Activated T-cell treated with anti-CD3 and anti-CD28 coated beads, Interleukin-2, amount 50 U/mL, for 4 hours (primary cell): ENCODE data around the gene ZNF503. TPM values are rescaled to one million over a fixed set of nuclear protein-coding genes. Genes with fewer than 3 reads are reported as not detected.

Experiments
- ATAC-seq, 2 donors: fragments of 200-7000 bp; cut with Tn5 transposase; one replicate each; pipeline ENCODE4 v1.10.0; 2021
- DNase-seq: peaks from one replicate; pipeline ENCODE4 v3.0.0-alpha.2; 2020
- H3K27me3 Mint-ChIP-seq: one replicate; pipeline ENCODE4 v1.8.0; 2021; ENCODE audit warnings: low read depth, mixed read lengths
- H3K36me3 Mint-ChIP-seq: one replicate; pipeline ENCODE4 v1.8.0; 2022; ENCODE audit warnings: mixed read lengths; ENCODE audit not compliant: insufficient read depth
- H3K4me1 Mint-ChIP-seq: one replicate; pipeline ENCODE4 v1.8.0; 2021; ENCODE audit warnings: low read depth, mixed read lengths
- H3K4me3 Mint-ChIP-seq: one replicate; pipeline ENCODE4 v1.8.0; 2021; ENCODE audit warnings: mild to moderate bottlenecking, moderate library complexity, mixed read lengths
- H3K9me3 Mint-ChIP-seq: one replicate; pipeline ENCODE4 v1.8.0; 2021; ENCODE audit warnings: mixed read lengths
- total RNA-seq, 3 donors: library from RNA; stranded (reverse); gene quantifications; one replicate each; pipeline ENCODE4 v1.2.1, GENCODE V29; 2021

Gene ZNF503
- total RNA-seq, 3 donors from 2014 or later: 0.16 to 0.30 (median 0.27) TPM

- Mint-ChIP-seq H3K4me1 (peaks cover 43% of the 10 kb centered on the region), H3K4me3 (no peak overlapping the region), H3K27me3 (peaks cover 71% of the 10 kb centered on the region), H3K36me3 (no peaks in the 10 kb centered on the region), H3K9me3 (no peaks in the 10 kb centered on the region)
- DNase-seq: no peak
- no peak for ATAC-seq
These were observed 4.3 kb upstream of the ZNF503 start for GRCh38 chr10:75405598-75406461.

- H3K27me3 Mint-ChIP-seq: peaks cover 71% of the 10 kb centered on the region
- peaks cover 48% of the 10 kb centered on the region for H3K4me1 Mint-ChIP-seq
- no peak overlapping the region for H3K4me3 Mint-ChIP-seq
- ATAC-seq (no peak), DNase-seq (no peak)
- no peaks in the 10 kb centered on the region for H3K9me3 Mint-ChIP-seq
- no peaks in the 10 kb centered on the region for H3K36me3 Mint-ChIP-seq
These were observed 3.4 kb upstream of the ZNF503 start for GRCh38 chr10:75404815-75405597.

- Mint-ChIP-seq H3K4me1 (peaks cover 44% of the 10 kb centered on the region), H3K36me3 (no peaks in the 10 kb centered on the region)
These were observed 2.6 kb upstream of the ZNF503 start for GRCh38 chr10:75403939-75404814.

GRCh38 chr10:75403144-75403938 is 1.8 kb upstream of the ZNF503 start:
- H3K4me1 Mint-ChIP-seq: peaks cover 40% of the 10 kb centered on the region
- no peaks in the 10 kb centered on the region for H3K9me3 Mint-ChIP-seq
- peaks cover 67% of the 10 kb centered on the region for H3K27me3 Mint-ChIP-seq
- peak overlapping the region; percentile 80 for H3K4me3 Mint-ChIP-seq
- no peak for ATAC-seq
- DNase-seq: no peak
- H3K36me3 Mint-ChIP-seq: no peaks in the 10 kb centered on the region

More at GRCh38 chr10:75403939-75404814, 2.6 kb upstream of the ZNF503 start:
- DNase-seq: no peak
- H3K9me3 Mint-ChIP-seq: no peaks in the 10 kb centered on the region
- no peak for ATAC-seq
- H3K27me3 Mint-ChIP-seq: peaks cover 68% of the 10 kb centered on the region
- peak overlapping the region; percentile 24 for H3K4me3 Mint-ChIP-seq

- Mint-ChIP-seq H3K4me1 (peaks cover 36% of the 10 kb centered on the region), H3K4me3 (peak overlapping the region; percentile 80), H3K9me3 (no peaks in the 10 kb centered on the region), H3K27me3 (peaks cover 70% of the 10 kb centered on the region), H3K36me3 (no peaks in the 10 kb centered on the region)
- DNase-seq (no peak), ATAC-seq (peak in 1 of 2 donors; percentile 19)
These were observed 1.1 kb upstream of the ZNF503 start for GRCh38 chr10:75402486-75403143.

- Mint-ChIP-seq H3K36me3 (no peaks in the 10 kb centered on the region), H3K4me3 (peak overlapping the region; percentile 77), H3K9me3 (no peaks in the 10 kb centered on the region), H3K4me1 (peaks cover 29% of the 10 kb centered on the region), H3K27me3 (peaks cover 61% of the 10 kb centered on the region)
- ATAC-seq: peak; percentile 33 to 48
- no peak for DNase-seq
These were observed 594 bp downstream of the ZNF503 start for GRCh38 chr10:75400771-75401568.

- DNase-seq: no peak
- H3K4me3 Mint-ChIP-seq: peak overlapping the region; percentile 77
These were observed 1.3 kb downstream of the ZNF503 start for GRCh38 chr10:75400163-75400770.

GRCh38 chr10:75399461-75400162 is 2.0 kb downstream of the ZNF503 start:
- peaks cover 61% of the 10 kb centered on the region for H3K27me3 Mint-ChIP-seq
- peak overlapping the region; percentile 77 for H3K4me3 Mint-ChIP-seq
- H3K36me3 Mint-ChIP-seq: no peaks in the 10 kb centered on the region
- ATAC-seq: peak in 1 of 2 donors; percentile 22
- H3K9me3 Mint-ChIP-seq: no peaks in the 10 kb centered on the region
- peak; percentile 33 for DNase-seq
- peaks cover 35% of the 10 kb centered on the region for H3K4me1 Mint-ChIP-seq

More at GRCh38 chr10:75400163-75400770, 1.3 kb downstream of the ZNF503 start:
- H3K4me1 Mint-ChIP-seq: peaks cover 29% of the 10 kb centered on the region
- H3K36me3 Mint-ChIP-seq: no peaks in the 10 kb centered on the region
- no peak for ATAC-seq
- H3K27me3 Mint-ChIP-seq: peaks cover 60% of the 10 kb centered on the region
- no peaks in the 10 kb centered on the region for H3K9me3 Mint-ChIP-seq

- ATAC-seq: no peak
- Mint-ChIP-seq H3K9me3 (no peaks in the 10 kb centered on the region), H3K27me3 (peaks cover 65% of the 10 kb centered on the region), H3K4me1 (peaks cover 32% of the 10 kb centered on the region), H3K4me3 (no peak overlapping the region), H3K36me3 (no peaks in the 10 kb centered on the region)
- DNase-seq: no peak
These were observed 2.7 kb downstream of the ZNF503 start for GRCh38 chr10:75398692-75399460.

- H3K4me1 Mint-ChIP-seq: peaks cover 28% of the 10 kb centered on the region
- DNase-seq (no peak), ATAC-seq (no peak)
- peaks cover 63% of the 10 kb centered on the region for H3K27me3 Mint-ChIP-seq
- no peaks in the 10 kb centered on the region for H3K36me3 Mint-ChIP-seq
- no peak overlapping the region for H3K4me3 Mint-ChIP-seq
- no peaks in the 10 kb centered on the region for H3K9me3 Mint-ChIP-seq
These were observed 3.3 kb downstream of the ZNF503 start for GRCh38 chr10:75398200-75398691.
